Measurements from ENCODE around the gene SNAP25.

Gene SNAP25

GRCh38 chr20:10338426-10339180, 120.0 kb downstream of the SNAP25 start:
- Histone ChIP-seq H3K4me3 (ENCODE audit: low read length) (no peak overlapping the region), H3K4me1 (ENCODE audit: control insufficient read depth, insufficient read depth, low read length) (no peaks in the 10 kb centered on the region), H3K36me3 (ENCODE audit: control insufficient read depth, insufficient read depth, low read length) (no peaks in the 10 kb centered on the region), H3K27me3 (ENCODE audit: control insufficient read depth, insufficient read depth, low read length) (no peaks in the 10 kb centered on the region), H3K27ac (ENCODE audit: low read depth, low read length) (no peak overlapping the region), H3K9ac (ENCODE audit: low read length) (no peak overlapping the region)

GRCh38 chr20:10339609-10340008, 121.0 kb downstream of the SNAP25 start:
- no peak overlapping the region for H3K27ac ChIP-seq (ENCODE audit: low read depth, low read length)
- H3K36me3 ChIP-seq (ENCODE audit: control insufficient read depth, insufficient read depth, low read length) = no peaks in the 10 kb centered on the region
- no peak overlapping the region for H3K4me3 ChIP-seq (ENCODE audit: low read length)

DNA sequence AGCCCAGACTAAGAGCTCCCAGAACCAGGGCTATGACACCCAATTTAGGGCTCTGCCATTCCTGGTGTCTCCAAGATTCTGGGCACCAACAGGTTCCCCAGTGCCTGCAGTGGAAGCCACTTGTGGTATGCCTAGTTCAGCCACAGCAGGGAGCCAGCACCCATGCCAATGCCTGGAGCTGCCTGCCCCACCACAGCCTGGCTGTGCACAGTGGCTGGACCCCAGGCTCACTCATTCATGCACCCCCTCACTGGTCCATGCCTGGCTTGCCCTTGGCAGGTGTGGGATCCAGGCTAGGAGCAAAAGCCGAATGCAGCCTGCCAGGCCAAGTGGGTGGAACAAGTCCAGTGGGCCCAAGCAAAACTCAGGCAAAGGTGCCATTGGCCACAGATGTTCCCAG, 123.5 kb downstream of the SNAP25 start:
- Histone ChIP-seq H3K4me1 (ENCODE audit: control insufficient read depth, insufficient read depth, low read length) (no peaks in the 10 kb centered on the region), H3K4me3 (ENCODE audit: low read length) (no peak overlapping the region), H3K27ac (ENCODE audit: low read depth, low read length) (no peak overlapping the region), H3K36me3 (ENCODE audit: control insufficient read depth, insufficient read depth, low read length) (no peaks in the 10 kb centered on the region), H3K9ac (ENCODE audit: low read length) (no peak overlapping the region), H3K27me3 (ENCODE audit: control insufficient read depth, insufficient read depth, low read length) (no peaks in the 10 kb centered on the region)

More at GRCh38 chr20:10339609-10340008, 121.0 kb downstream of the SNAP25 start:
- Histone ChIP-seq H3K9ac (ENCODE audit: low read length) (no peak overlapping the region), H3K4me1 (ENCODE audit: control insufficient read depth, insufficient read depth, low read length) (no peaks in the 10 kb centered on the region), H3K27me3 (ENCODE audit: control insufficient read depth, insufficient read depth, low read length) (no peaks in the 10 kb centered on the region)

GRCh38 chr20:10344953-10345352, 126.3 kb downstream of the SNAP25 start:
- Histone ChIP-seq H3K36me3 (ENCODE audit: control insufficient read depth, insufficient read depth, low read length) (no peaks in the 10 kb centered on the region), H3K27me3 (ENCODE audit: control insufficient read depth, insufficient read depth, low read length) (no peaks in the 10 kb centered on the region), H3K4me1 (ENCODE audit: control insufficient read depth, insufficient read depth, low read length) (no peaks in the 10 kb centered on the region)

DNA sequence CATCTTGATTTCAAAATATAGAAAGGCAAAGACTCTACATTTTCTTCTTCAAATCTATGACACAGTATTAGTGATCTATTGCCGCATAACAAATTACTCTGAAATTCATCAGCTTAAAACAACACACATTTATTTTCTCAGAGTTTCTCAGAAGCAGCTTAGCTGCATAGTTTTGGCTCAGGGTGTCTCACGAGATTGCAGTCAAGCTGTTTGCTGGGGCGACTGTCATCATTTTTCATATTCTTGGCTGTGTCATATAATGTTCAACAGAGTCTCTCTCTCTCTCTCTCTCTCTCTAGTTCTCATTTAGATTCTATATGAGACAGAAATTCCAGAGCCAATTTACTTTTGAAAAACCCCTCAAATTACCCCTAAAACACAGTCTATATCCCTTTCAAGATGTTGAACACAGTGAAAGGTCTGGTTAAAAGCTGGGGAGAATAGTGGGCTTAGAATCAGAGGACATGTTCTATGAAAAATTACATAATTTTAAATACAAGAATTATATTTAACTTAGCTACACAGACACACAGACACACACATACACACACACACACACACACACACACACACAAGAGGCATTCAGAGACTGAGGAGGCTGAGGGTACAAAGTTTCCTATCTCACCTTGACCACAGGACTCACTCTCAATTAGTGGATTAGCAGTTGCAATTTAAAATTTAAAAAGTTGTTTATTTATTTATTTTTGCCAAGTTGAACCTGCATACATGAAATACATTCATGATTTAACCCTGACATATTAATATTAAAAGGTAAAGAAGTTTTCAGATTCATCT, 128.7 kb downstream of the SNAP25 start:
- H3K9ac ChIP-seq (ENCODE audit: low read length) = no peak overlapping the region
- H3K36me3 ChIP-seq (ENCODE audit: control insufficient read depth, insufficient read depth, low read length) = no peaks in the 10 kb centered on the region

More at GRCh38 chr20:10344953-10345352, 126.3 kb downstream of the SNAP25 start:
- Histone ChIP-seq H3K9ac (ENCODE audit: low read length) (no peak overlapping the region), H3K4me3 (ENCODE audit: low read length) (no peak overlapping the region), H3K27ac (ENCODE audit: low read depth, low read length) (no peak overlapping the region)

DNA sequence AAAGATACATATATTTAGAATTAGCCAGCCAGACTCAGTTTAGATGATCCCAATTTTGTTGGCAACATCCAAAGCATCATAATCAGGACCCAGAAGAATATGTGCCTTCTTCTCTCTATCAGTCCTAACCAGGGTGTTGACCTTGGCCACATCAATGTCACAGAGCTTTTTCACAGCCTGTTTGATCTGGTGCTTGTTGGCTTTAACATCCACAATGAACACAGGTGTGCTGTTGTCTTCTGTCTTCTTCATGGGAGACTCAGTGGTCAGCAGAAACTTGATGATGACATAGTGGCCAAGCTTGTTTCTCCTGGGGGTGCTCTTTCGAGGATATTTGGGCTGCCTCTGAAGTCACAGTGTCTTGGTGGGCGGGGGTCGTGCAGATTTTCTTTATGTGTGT, 130.5 kb downstream of the SNAP25 start:
- Histone ChIP-seq H3K36me3 (ENCODE audit: control insufficient read depth, insufficient read depth, low read length) (no peaks in the 10 kb centered on the region), H3K4me1 (ENCODE audit: control insufficient read depth, insufficient read depth, low read length) (no peaks in the 10 kb centered on the region), H3K27me3 (ENCODE audit: control insufficient read depth, insufficient read depth, low read length) (no peaks in the 10 kb centered on the region), H3K9ac (ENCODE audit: low read length) (no peak overlapping the region), H3K27ac (ENCODE audit: low read depth, low read length) (no peak overlapping the region), H3K4me3 (ENCODE audit: low read length) (no peak overlapping the region)

More for the DNA sequence above, 128.7 kb downstream of the SNAP25 start:
- no peak overlapping the region for H3K27ac ChIP-seq (ENCODE audit: low read depth, low read length)
- H3K27me3 ChIP-seq (ENCODE audit: control insufficient read depth, insufficient read depth, low read length) = no peaks in the 10 kb centered on the region
- H3K4me1 ChIP-seq (ENCODE audit: control insufficient read depth, insufficient read depth, low read length) = no peaks in the 10 kb centered on the region
- H3K4me3 ChIP-seq (ENCODE audit: low read length) = no peak overlapping the region

- no peaks in the 10 kb centered on the region for H3K36me3 ChIP-seq (ENCODE audit: control insufficient read depth, insufficient read depth, low read length)
- no peaks in the 10 kb centered on the region for H3K4me1 ChIP-seq (ENCODE audit: control insufficient read depth, insufficient read depth, low read length)
- no peaks in the 10 kb centered on the region for H3K27me3 ChIP-seq (ENCODE audit: control insufficient read depth, insufficient read depth, low read length)
- no peak overlapping the region for H3K27ac ChIP-seq (ENCODE audit: low read depth, low read length)
- H3K4me3 ChIP-seq (ENCODE audit: low read length) = no peak overlapping the region
- H3K9ac ChIP-seq (ENCODE audit: low read length) = no peak overlapping the region
Measured at GRCh38 chr20:10350188-10350842, 131.7 kb downstream of the SNAP25 start.

GRCh38 chr20:10352934-10353824, 134.5 kb downstream of the SNAP25 start:
- H3K36me3 ChIP-seq (ENCODE audit: control insufficient read depth, insufficient read depth, low read length) = no peaks in the 10 kb centered on the region
- H3K4me1 ChIP-seq (ENCODE audit: control insufficient read depth, insufficient read depth, low read length) = no peaks in the 10 kb centered on the region
- H3K27ac ChIP-seq (ENCODE audit: low read depth, low read length) = no peak overlapping the region
- no peaks in the 10 kb centered on the region for H3K27me3 ChIP-seq (ENCODE audit: control insufficient read depth, insufficient read depth, low read length)
- H3K4me3 ChIP-seq (ENCODE audit: low read length) = no peak overlapping the region
- no peak overlapping the region for H3K9ac ChIP-seq (ENCODE audit: low read length)

- Histone ChIP-seq H3K27me3 (ENCODE audit: control insufficient read depth, insufficient read depth, low read length) (no peaks in the 10 kb centered on the region), H3K27ac (ENCODE audit: low read depth, low read length) (no peak overlapping the region), H3K4me1 (ENCODE audit: control insufficient read depth, insufficient read depth, low read length) (no peaks in the 10 kb centered on the region), H3K36me3 (ENCODE audit: control insufficient read depth, insufficient read depth, low read length) (no peaks in the 10 kb centered on the region), H3K4me3 (ENCODE audit: low read length) (no peak overlapping the region), H3K9ac (ENCODE audit: low read length) (no peak overlapping the region)
Measured at GRCh38 chr20:10356628-10357027, 138.0 kb downstream of the SNAP25 start.
